HG03097 (cell line): ENCODE measurements around the gene KCNAB2.
"Not testable (repeated sequence)": the region's sequence is repeated elsewhere in the genome, so short reads cannot be mapped to it uniquely, and the experiment has no call there.

Experiments used
- ATAC-seq: cut with Tn5 transposase; IDR thresholded peaks from one replicate; pipeline ENCODE4 v1.9.1; 2021; ENCODE audit not compliant: unreplicated experiment, low FRiP score

The KCNAB2 gene

GRCh38 chr1:6051423-6051822 is 5.7 kb downstream of the KCNAB2 start:
- no peak for ATAC-seq

GRCh38 chr1:6052543-6053205 is 7.0 kb downstream of the KCNAB2 start:
- no peak for ATAC-seq

GRCh38 chr1:6053206-6053546 is 7.5 kb downstream of the KCNAB2 start:
- ATAC-seq: no peak

GRCh38 chr1:6054596-6054995 is 8.9 kb downstream of the KCNAB2 start:
- ATAC-seq: no peak

GRCh38 chr1:6056572-6056948 is 10.9 kb downstream of the KCNAB2 start:
- ATAC-seq: no peak

- ATAC-seq: no peak
Observed at GRCh38 chr1:6057170-6057845, 11.6 kb downstream of the KCNAB2 start.

GRCh38 chr1:6059866-6060265 is 14.2 kb downstream of the KCNAB2 start:
- ATAC-seq: no peak

GRCh38 chr1:6062670-6063069 is 17.0 kb downstream of the KCNAB2 start:
- no peak for ATAC-seq

GRCh38 chr1:6063532-6064053 is 17.9 kb downstream of the KCNAB2 start:
- ATAC-seq: not testable (repeated sequence)

- no peak for ATAC-seq
Observed at GRCh38 chr1:6065093-6065858, 19.6 kb downstream of the KCNAB2 start.

GRCh38 chr1:6066680-6067079 is 21.0 kb downstream of the KCNAB2 start:
- no peak for ATAC-seq

- ATAC-seq: no peak
Observed at GRCh38 chr1:6068073-6068472, 22.4 kb downstream of the KCNAB2 start.

- no peak for ATAC-seq
Observed at GRCh38 chr1:6068932-6069331, 23.2 kb downstream of the KCNAB2 start.

GRCh38 chr1:6069573-6069972 is 23.9 kb downstream of the KCNAB2 start:
- no peak for ATAC-seq

GRCh38 chr1:6070450-6070974 is 24.8 kb downstream of the KCNAB2 start:
- ATAC-seq: no peak

GRCh38 chr1:6071219-6071618 is 25.5 kb downstream of the KCNAB2 start:
- ATAC-seq: no peak

- no peak for ATAC-seq
Observed at GRCh38 chr1:6072774-6073479, 27.2 kb downstream of the KCNAB2 start.

- no peak for ATAC-seq
Observed at GRCh38 chr1:6073480-6074053, 27.9 kb downstream of the KCNAB2 start.

- no peak for ATAC-seq
Observed at GRCh38 chr1:6074192-6074901, 28.7 kb downstream of the KCNAB2 start.

- no peak for ATAC-seq
Observed at GRCh38 chr1:6075748-6076147, 30.1 kb downstream of the KCNAB2 start.
